ENCODE results near the gene RNASE4. TPM values are rescaled to one million over a fixed set of nuclear protein-coding genes. Genes with fewer than 3 reads are reported as not detected.

The RNASE4 gene
- total and polyA plus RNA-seq, 2 donors (not counting 3 experiments of a cell fraction or from before 2014, with no cell fraction given): 6.9 to 27.4 TPM

- POLR2A ChIA-PET: no interaction called here
- peaks cover 4 to 7% of the 10 kb centered on the region in 2 experiments for H3K27me3 ChIP-seq (ENCODE audit: control insufficient read depth in 2 of 2, insufficient read depth in 2 of 2, low read length in 2 of 2)
- H3K27ac ChIP-seq (ENCODE audit: insufficient read depth, low read depth, low read length): no peak overlapping the region
- H3K9me3 ChIP-seq (replicated peaks; ENCODE audit: control insufficient read depth, insufficient read depth, low read length): no peaks in the 10 kb centered on the region
- no peak overlapping the region for H2AFZ ChIP-seq (ENCODE audit: low read depth, low read length)
- DNase-seq (ENCODE audit: low read depth, low spot score) (peak; percentile 67), FAIRE-seq (no peak)
- no peaks in the 10 kb centered on the region for H3K9me1 ChIP-seq (replicated peaks; ENCODE audit: control insufficient read depth, extremely low read depth, insufficient read depth, low read length)
- no peak overlapping the region for H3K9ac ChIP-seq (replicated peaks; ENCODE audit: extremely low read depth, insufficient read depth, low read length)
- no peaks in the 10 kb centered on the region for H3K36me3 ChIP-seq (ENCODE audit: control insufficient read depth in 2 of 2, extremely low read depth in 1 of 2, insufficient read depth in 2 of 2, low read length in 2 of 2)
- H4K20me1 ChIP-seq (replicated peaks; ENCODE audit: control insufficient read depth, extremely low read depth, insufficient read depth, low read length): no peaks in the 10 kb centered on the region
- no peak overlapping the region for H3K4me3 ChIP-seq (replicated peaks in 1 of 3; ENCODE audit: insufficient read depth in 1 of 3, low read depth in 1 of 3, low read length in 3 of 3)
- dilution Hi-C loops (cut with MboI; ENCODE audit: extremely low pct_ligation_motif_present, low sequenced_read_pairs) (no loop called here), intact Hi-C loops (cut with micrococcal nuclease) (no loop called here)
- CTCF ChIA-PET: interaction anchor here (0.7 to 4.2 kb wide), 4 partner anchors 24 to 152 kb away, joined by 3 to 15 read pairs (median 4); no protein-coding TSS in a partner anchor
- H3K4me1 ChIP-seq (ENCODE audit: control insufficient read depth, extremely low read depth, insufficient read depth, low read length): no peaks in the 10 kb centered on the region
- TF ChIP-seq MYC (IDR thresholded peaks at IDR 0.05; ENCODE audit: low read depth, low read length): no peak
- no TSS peak for BruUV-seq (replicated peaks)
- no peaks in the 10 kb centered on the region for H3K79me2 ChIP-seq (ENCODE audit: control insufficient read depth, insufficient read depth, low read length)
- no peak overlapping the region for H3K4me2 ChIP-seq (ENCODE audit: insufficient read depth, low read length)
Observed at GRCh38 chr14:20714593-20715250, 30.4 kb downstream of the RNASE4 start.

- Histone ChIP-seq H3K9me3 (replicated peaks; ENCODE audit: control insufficient read depth, insufficient read depth, low read length) (no peaks in the 10 kb centered on the region), H3K4me1 (ENCODE audit: control insufficient read depth, extremely low read depth, insufficient read depth, low read length) (no peaks in the 10 kb centered on the region), H4K20me1 (replicated peaks; ENCODE audit: control insufficient read depth, extremely low read depth, insufficient read depth, low read length) (no peaks in the 10 kb centered on the region), H3K4me2 (ENCODE audit: insufficient read depth, low read length) (no peak overlapping the region), H3K4me3 (replicated peaks in 1 of 3; ENCODE audit: insufficient read depth in 1 of 3, low read depth in 1 of 3, low read length in 3 of 3) (no peak overlapping the region), H3K9ac (replicated peaks; ENCODE audit: extremely low read depth, insufficient read depth, low read length) (no peak overlapping the region), H3K27ac (ENCODE audit: insufficient read depth, low read depth, low read length) (no peak overlapping the region), H3K79me2 (ENCODE audit: control insufficient read depth, insufficient read depth, low read length) (no peaks in the 10 kb centered on the region), H3K36me3 (ENCODE audit: control insufficient read depth in 2 of 2, extremely low read depth in 1 of 2, insufficient read depth in 2 of 2, low read length in 2 of 2) (no peaks in the 10 kb centered on the region), H2AFZ (ENCODE audit: low read depth, low read length) (no peak overlapping the region), H3K27me3 (ENCODE audit: control insufficient read depth in 2 of 2, insufficient read depth in 2 of 2, low read length in 2 of 2) (peaks cover 12 to 22% of the 10 kb centered on the region in 2 experiments), H3K9me1 (replicated peaks; ENCODE audit: control insufficient read depth, extremely low read depth, insufficient read depth, low read length) (no peaks in the 10 kb centered on the region)
- dilution Hi-C loops (cut with MboI; ENCODE audit: extremely low pct_ligation_motif_present, low sequenced_read_pairs): no loop called here
- DNase-seq (ENCODE audit: low read depth, low spot score) (no peak), FAIRE-seq (no peak)
- POLR2A ChIA-PET: no interaction called here
- TF ChIP-seq MYC (IDR thresholded peaks at IDR 0.05; ENCODE audit: low read depth, low read length) (no peak), POLR2AphosphoS5 (IDR thresholded peaks at IDR 0.05; ENCODE audit: insufficient read depth, low read depth, low read length) (no peak), GATA2 (IDR thresholded peaks at IDR 0.05; ENCODE audit: insufficient read depth, insufficient read length, low read depth, low read length) (no peak), EZH2 (IDR thresholded peaks at IDR 0.05; ENCODE audit: borderline replicate concordance, low read depth, low read length, severe bottlenecking) (no peak), CTCF (IDR thresholded peaks at IDR 0.05; ENCODE audit: extremely low read depth in 1 of 2, insufficient read depth in 1 of 2, low read depth in 1 of 2, low read length in 2 of 2) (no peak), MAX (IDR thresholded peaks at IDR 0.05; ENCODE audit: insufficient read depth, insufficient read length) (no peak), POLR2A (IDR thresholded peaks at IDR 0.05; ENCODE audit: low read depth, low read length) (no peak), FOS (IDR thresholded peaks at IDR 0.05; ENCODE audit: borderline replicate concordance, insufficient read depth, low read length) (no peak), JUN (IDR thresholded peaks at IDR 0.05; ENCODE audit: borderline replicate concordance, insufficient read depth, insufficient read length, low read depth) (no peak)
- CTCF ChIA-PET: interaction anchor here (0.9 to 1.0 kb wide), 2 partner anchors 19 to 135 kb away, joined by 3 to 4 read pairs; no protein-coding TSS in a partner anchor
- intact Hi-C loops (cut with micrococcal nuclease): no loop called here
- no TSS peak for BruUV-seq (replicated peaks)
Observed at GRCh38 chr14:20719777-20720176, 35.4 kb downstream of the RNASE4 start.
